OCI-LY1 (cell line): ENCODE measurements around the gene TNFRSF18.

ENCODE experiments used
- H2AFZ ChIP-seq: fragments of 200-600 bp; sonication (generic), shearing (Covaris generic); 2 replicates; pipeline ENCODE4 v1.6.0; 2014; ENCODE audit warnings: antibody characterized with exemption, mild to moderate bottlenecking, low read length
- H3F3A ChIP-seq: fragments of 200-600 bp; sonication (generic), shearing (Covaris generic); 2 replicates; pipeline ENCODE4 v1.6.0; 2014; ENCODE audit warnings: mild to moderate bottlenecking, antibody characterized with exemption, low read length, moderate library complexity; ENCODE audit not compliant: insufficient read depth
- H3K27ac ChIP-seq: fragments of 200-600 bp; sonication (generic); 2 replicates; pipeline ENCODE4 v1.5.1; 2014; ENCODE audit warnings: low read length, mixed run types, mild to moderate bottlenecking, low read depth; ENCODE audit not compliant: poor library complexity, severe bottlenecking
- H3K27me3 ChIP-seq: fragments of 200-600 bp; sonication (generic); 2 replicates; pipeline ENCODE4 v1.6.0; 2014; ENCODE audit warnings: antibody characterized with exemption, mild to moderate bottlenecking, low read length, moderate library complexity; ENCODE audit not compliant: insufficient read depth
- H3K36me3 ChIP-seq: fragments of 200-600 bp; sonication (generic); 2 replicates; pipeline ENCODE4 v1.6.1; 2014; ENCODE audit warnings: mild to moderate bottlenecking, antibody characterized with exemption, low read length, moderate library complexity, mixed read lengths; ENCODE audit not compliant: insufficient read depth
- H3K4me1 ChIP-seq: fragments of 200-600 bp; sonication (generic); 2 replicates; pipeline ENCODE4 v1.5.1; 2014; ENCODE audit warnings: mild to moderate bottlenecking, low read length, moderate library complexity; ENCODE audit not compliant: insufficient read depth, severe bottlenecking
- H3K4me2 ChIP-seq: fragments of 200-600 bp; sonication (generic), shearing (Covaris generic); 2 replicates; pipeline ENCODE4 v1.6.1; 2014; ENCODE audit warnings: low read length
- H3K4me3 ChIP-seq: fragments of 200-600 bp; sonication (generic); 2 replicates; pipeline ENCODE4 v1.5.1; 2014; ENCODE audit warnings: low read length, low read depth, mild to moderate bottlenecking, mixed read lengths; ENCODE audit not compliant: poor library complexity, severe bottlenecking
- H3K79me2 ChIP-seq: fragments of 200-600 bp; shearing (Covaris generic); 2 replicates; pipeline ENCODE4 v1.6.1; 2016; ENCODE audit warnings: mixed run types, low read length, mixed read lengths; ENCODE audit not compliant: insufficient read depth
- H3K9ac ChIP-seq: fragments of 200-600 bp; sonication (generic), shearing (Covaris generic); 2 replicates; pipeline ENCODE4 v1.6.1; 2014; ENCODE audit warnings: mild to moderate bottlenecking, low read length, mixed read lengths
- H3K9me2 ChIP-seq: fragments of 200-600 bp; sonication (generic), shearing (Covaris generic); 2 replicates; pipeline ENCODE4 v1.6.1; 2014; ENCODE audit warnings: low read depth, mild to moderate bottlenecking, low read length, mixed read lengths
- H3K9me3 ChIP-seq: fragments of 200-600 bp; shearing (Covaris generic); 2 replicates; pipeline ENCODE4 v1.6.1; 2014; ENCODE audit warnings: low read length, mixed read lengths
- H4K20me1 ChIP-seq: fragments of 200-600 bp; sonication (generic), shearing (Covaris generic); 2 replicates; pipeline ENCODE4 v1.6.0; 2016; ENCODE audit warnings: mild to moderate bottlenecking, low read length; ENCODE audit not compliant: insufficient read depth
- CTCF ChIP-seq: fragments of 200-600 bp; sonication (generic), shearing (Covaris generic); IDR thresholded peaks from 2 replicates; pipeline ENCODE4 v1.5.1; 2017; ENCODE audit warnings: mild to moderate bottlenecking, antibody characterized with exemption, low read length, moderate library complexity, mixed read lengths
- EZH2 ChIP-seq: fragments of 200-600 bp; sonication (generic), shearing (Covaris generic); IDR thresholded peaks from 2 replicates; pipeline ENCODE4 v1.8.0; 2017; ENCODE audit warnings: borderline replicate concordance, mixed run types, mild to moderate bottlenecking, antibody characterized with exemption, low read length, moderate library complexity, mixed read lengths

Gene TNFRSF18

GRCh38 chr1:1194723-1195122 lies 11.7 kb downstream of the TNFRSF18 start:
- H3K9me3 ChIP-seq, result peaks cover 9% of the 10 kb centered on the region; the same call in 1 of the 2 replicates

GRCh38 chr1:1191734-1192133 lies 14.7 kb downstream of the TNFRSF18 start:
- Histone ChIP-seq H3K4me3 (no peak overlapping the region), H3K4me1 (no peaks in the 10 kb centered on the region), H3K27me3 (peaks cover 15% of the 10 kb centered on the region), H4K20me1 (no peaks in the 10 kb centered on the region), H3K4me2 (no peak overlapping the region), H3K79me2 (no peaks in the 10 kb centered on the region), H3F3A (no peaks in the 10 kb centered on the region), H3K27ac (no peak overlapping the region), H3K9me2 (no peaks in the 10 kb centered on the region), H3K9ac (no peak overlapping the region), H3K36me3 (no peaks in the 10 kb centered on the region; the same call in 1 of the 2 replicates), H2AFZ (no peak overlapping the region), H3K9me3 (peaks cover 9% of the 10 kb centered on the region; the same call in 1 of the 2 replicates)
- TF ChIP-seq CTCF (no peak), EZH2 (no peak)

More at GRCh38 chr1:1194723-1195122, 11.7 kb downstream of the TNFRSF18 start:
- peaks cover 18% of the 10 kb centered on the region for H3K27me3 ChIP-seq
- H3K79me2 ChIP-seq, result no peaks in the 10 kb centered on the region
- H3K9me2 ChIP-seq, result no peaks in the 10 kb centered on the region
- TF ChIP-seq CTCF (no peak), EZH2 (no peak)
- no peak overlapping the region for H3K4me3 ChIP-seq
- no peaks in the 10 kb centered on the region; the same call in 1 of the 2 replicates for H3K36me3 ChIP-seq
- no peaks in the 10 kb centered on the region for H3K4me1 ChIP-seq
- H4K20me1 ChIP-seq, result no peaks in the 10 kb centered on the region
- no peak overlapping the region for H2AFZ ChIP-seq
- H3K27ac ChIP-seq, result no peak overlapping the region
- no peak overlapping the region for H3K4me2 ChIP-seq
- no peak overlapping the region for H3K9ac ChIP-seq
- no peaks in the 10 kb centered on the region for H3F3A ChIP-seq

- no peak overlapping the region for H2AFZ ChIP-seq
- no peak for TF ChIP-seq CTCF
- TF ChIP-seq EZH2, result no peak
- no peak overlapping the region for H3K4me2 ChIP-seq
- H3K4me3 ChIP-seq, result no peak overlapping the region
- no peaks in the 10 kb centered on the region for H4K20me1 ChIP-seq
- 0 out of 2 replicates have a peak, but pooled peaks cover 4% of the 10 kb centered on the region for H3K9me3 ChIP-seq
- no peaks in the 10 kb centered on the region; the same call in 1 of the 2 replicates for H3K36me3 ChIP-seq
- H3K4me1 ChIP-seq, result no peaks in the 10 kb centered on the region
- no peak overlapping the region for H3K9ac ChIP-seq
- no peaks in the 10 kb centered on the region for H3F3A ChIP-seq
- no peaks in the 10 kb centered on the region for H3K9me2 ChIP-seq
- no peak overlapping the region for H3K27ac ChIP-seq
- no peaks in the 10 kb centered on the region for H3K79me2 ChIP-seq
- H3K27me3 ChIP-seq, result peaks cover 7% of the 10 kb centered on the region
These were observed 17.3 kb downstream of the TNFRSF18 start for GRCh38 chr1:1189111-1189510.
